AG04450 (cell line): Measurements from ENCODE around the gene PRPF4. TPM values are rescaled to one million over a fixed set of nuclear protein-coding genes. Genes with fewer than 3 reads are reported as not detected.

ENCODE experiments used
- CTCF ChIA-PET: fragments of 300-600, 350-600 bp; formaldehyde crosslinking; extraction: SDS; loops from one replicate; lab custom pipeline; 2022; ENCODE audit warnings: antibody characterized with exemption, inconsistent platforms; lab: Charles Lee
- POLR2A ChIA-PET: fragments of 350-600 bp; formaldehyde crosslinking; extraction: SDS; loops from one replicate; lab custom pipeline; 2021; ENCODE audit warnings: antibody characterized with exemption, inconsistent platforms; lab: Yijun Ruan, JAX
- DNase-seq: peaks from one replicate; pipeline ENCODE4 v3.0.0-alpha.2; 2011; ENCODE audit warnings: low read depth, low spot score
- H3K27ac ChIP-seq: one replicate; pipeline ENCODE4 v1.5.1; 2012; ENCODE audit warnings: low read depth, low read length, control low read depth
- H3K27me3 ChIP-seq: one replicate; pipeline ENCODE4 v1.6.0; 2012; ENCODE audit warnings: low read length; ENCODE audit not compliant: control insufficient read depth, insufficient read depth
- H3K4me3 ChIP-seq: 2 replicates; pipeline ENCODE4 v1.5.1; 2011; ENCODE audit warnings: mild to moderate bottlenecking, low read depth, low read length, control low read depth
- H3K9me3 ChIP-seq: 2 replicates; pipeline ENCODE4 v1.5.1; 2012; ENCODE audit warnings: low read length; ENCODE audit not compliant: control insufficient read depth, insufficient read depth
- polyA plus RNA-seq: library from polyadenylated mRNA; depleted of rRNA; stranded (reverse); fragments of >200 nt; gene quantifications from 2 replicates; pipeline ENCODE4 v1.2.3, GENCODE V29; 2011
- TF ChIP-seq, protein P1 (sequence below): IDR thresholded peaks from 2 replicates; pipeline ENCODE4 v1.5.1; 2011; ENCODE audit warnings: low read depth, low read length, control low read depth, inconsistent platforms

Gene PRPF4
- polyA plus RNA-seq, 1 experiment: 20.9 TPM

DNA sequence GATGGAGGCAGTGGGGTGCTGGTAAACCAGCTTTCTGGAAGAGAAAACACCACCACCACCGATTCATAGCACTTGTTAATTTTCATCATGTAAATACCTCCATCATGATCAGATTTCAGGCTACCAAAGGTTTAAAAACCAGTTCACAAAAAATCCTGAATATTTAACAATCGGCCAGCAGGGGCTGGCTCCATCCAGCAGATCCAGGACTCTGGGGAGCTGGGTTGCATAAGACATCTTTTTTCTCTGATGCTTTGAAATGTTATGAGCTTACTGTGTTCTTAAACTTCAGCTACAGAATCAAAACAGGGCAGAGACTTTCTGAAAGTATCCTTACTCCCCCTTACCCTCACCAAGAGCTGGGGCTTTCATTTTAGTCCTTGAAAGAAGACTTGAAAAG, 42.3 kb downstream of the PRPF4 start:
- TF ChIP-seq, protein P1, sequence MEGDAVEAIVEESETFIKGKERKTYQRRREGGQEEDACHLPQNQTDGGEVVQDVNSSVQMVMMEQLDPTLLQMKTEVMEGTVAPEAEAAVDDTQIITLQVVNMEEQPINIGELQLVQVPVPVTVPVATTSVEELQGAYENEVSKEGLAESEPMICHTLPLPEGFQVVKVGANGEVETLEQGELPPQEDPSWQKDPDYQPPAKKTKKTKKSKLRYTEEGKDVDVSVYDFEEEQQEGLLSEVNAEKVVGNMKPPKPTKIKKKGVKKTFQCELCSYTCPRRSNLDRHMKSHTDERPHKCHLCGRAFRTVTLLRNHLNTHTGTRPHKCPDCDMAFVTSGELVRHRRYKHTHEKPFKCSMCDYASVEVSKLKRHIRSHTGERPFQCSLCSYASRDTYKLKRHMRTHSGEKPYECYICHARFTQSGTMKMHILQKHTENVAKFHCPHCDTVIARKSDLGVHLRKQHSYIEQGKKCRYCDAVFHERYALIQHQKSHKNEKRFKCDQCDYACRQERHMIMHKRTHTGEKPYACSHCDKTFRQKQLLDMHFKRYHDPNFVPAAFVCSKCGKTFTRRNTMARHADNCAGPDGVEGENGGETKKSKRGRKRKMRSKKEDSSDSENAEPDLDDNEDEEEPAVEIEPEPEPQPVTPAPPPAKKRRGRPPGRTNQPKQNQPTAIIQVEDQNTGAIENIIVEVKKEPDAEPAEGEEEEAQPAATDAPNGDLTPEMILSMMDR: peak; percentile 44
- H3K9me3 ChIP-seq: no peaks in the 10 kb centered on the region
- no peak for DNase-seq
- H3K27ac ChIP-seq: no peak overlapping the region
- H3K4me3 ChIP-seq: no peak overlapping the region
- CTCF ChIA-PET: interaction anchor here (0.6 to 2.0 kb wide), 4 partner anchors 9 to 388 kb away, joined by 3 to 8 read pairs (median 5); partner anchors contain the start of gene ALAD
- POLR2A ChIA-PET: interaction anchor here (0.6 kb wide), 2 partner anchors 41 to 92 kb away, joined by 3 read pairs; partner anchors contain the start of genes C9orf43 and POLE3
- H3K27me3 ChIP-seq: peaks cover 9% of the 10 kb centered on the region

DNA sequence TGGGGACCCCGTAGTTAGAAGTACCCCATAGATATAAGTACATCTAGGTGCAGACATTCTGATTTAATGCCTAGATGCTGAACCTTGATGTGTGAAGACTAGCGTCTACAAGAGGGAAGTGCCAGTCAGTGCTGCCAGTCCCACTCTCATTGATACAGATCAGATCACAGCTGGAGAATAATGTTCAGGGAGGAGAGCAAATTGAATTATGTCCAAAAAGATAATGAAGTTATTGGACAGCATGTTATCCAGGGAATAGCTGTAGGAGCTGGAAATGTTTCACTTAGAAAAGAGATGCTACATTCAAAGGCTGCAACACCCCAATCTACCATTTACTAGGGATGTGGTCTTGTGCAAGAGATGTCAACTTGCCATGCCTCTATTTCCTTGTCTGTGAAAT, 43.6 kb downstream of the PRPF4 start:
- Histone ChIP-seq H3K9me3 (no peaks in the 10 kb centered on the region), H3K27me3 (peaks cover 12% of the 10 kb centered on the region), H3K4me3 (no peak overlapping the region), H3K27ac (no peak overlapping the region)
- CTCF ChIA-PET: interaction anchor here (1.7 to 2.0 kb wide), 2 partner anchors 11 to 336 kb away, joined by 5 to 8 read pairs; no protein-coding TSS in a partner anchor
- POLR2A ChIA-PET: no interaction called here
- no peak for DNase-seq
- TF ChIP-seq, protein P1: no peak

DNA sequence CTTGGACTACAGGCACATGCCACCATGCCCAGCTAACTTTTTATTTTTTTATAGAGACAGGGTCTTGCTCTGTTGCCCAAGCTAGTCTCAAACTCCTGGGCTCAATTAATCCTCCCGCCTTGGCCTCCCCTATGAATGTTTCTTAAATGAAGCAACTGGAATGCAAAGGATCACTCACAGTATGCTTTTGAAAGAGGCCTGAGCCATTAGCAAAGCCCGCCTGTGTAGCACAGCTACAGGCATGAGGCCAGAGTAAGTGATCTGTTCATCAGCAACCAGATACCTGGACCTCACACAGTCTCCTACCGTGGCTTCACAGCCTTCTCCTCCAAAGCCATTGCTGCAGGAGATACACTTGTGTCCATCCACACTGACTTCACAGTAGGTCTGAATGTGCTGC, 44.6 kb downstream of the PRPF4 start:
- H3K27ac ChIP-seq: no peak overlapping the region
- TF ChIP-seq, protein P1: no peak
- DNase-seq: no peak
- ChIA-PET CTCF (no interaction called here), POLR2A (no interaction called here)
- H3K4me3 ChIP-seq: no peak overlapping the region
- peaks cover 12% of the 10 kb centered on the region for H3K27me3 ChIP-seq
- no peaks in the 10 kb centered on the region for H3K9me3 ChIP-seq

DNA sequence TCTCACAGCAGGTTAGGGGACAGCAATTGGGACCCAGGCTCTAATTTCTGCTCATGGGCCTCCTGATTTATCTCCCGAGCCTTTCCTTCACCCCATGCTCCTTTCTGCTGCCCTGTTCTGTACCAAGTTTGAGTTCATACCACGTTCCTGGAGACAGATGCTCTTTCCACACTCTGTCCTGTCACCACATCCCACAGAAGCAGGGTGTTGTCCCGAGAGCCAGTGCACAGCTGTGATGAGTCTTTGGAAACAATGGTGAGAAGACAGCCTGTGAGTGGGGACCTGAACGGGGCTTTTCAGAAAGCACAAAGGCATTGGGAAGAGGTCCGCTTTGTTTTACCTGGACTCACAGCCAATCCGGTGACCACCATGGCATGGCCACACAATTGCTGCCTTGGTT, 47.2 kb downstream of the PRPF4 start:
- ChIA-PET POLR2A (no interaction called here), CTCF (no interaction called here)
- Histone ChIP-seq H3K27ac (no peak overlapping the region), H3K27me3 (peaks cover 10% of the 10 kb centered on the region), H3K4me3 (no peak overlapping the region), H3K9me3 (no peaks in the 10 kb centered on the region)
- DNase-seq: no peak
- TF ChIP-seq, protein P1: no peak

DNA sequence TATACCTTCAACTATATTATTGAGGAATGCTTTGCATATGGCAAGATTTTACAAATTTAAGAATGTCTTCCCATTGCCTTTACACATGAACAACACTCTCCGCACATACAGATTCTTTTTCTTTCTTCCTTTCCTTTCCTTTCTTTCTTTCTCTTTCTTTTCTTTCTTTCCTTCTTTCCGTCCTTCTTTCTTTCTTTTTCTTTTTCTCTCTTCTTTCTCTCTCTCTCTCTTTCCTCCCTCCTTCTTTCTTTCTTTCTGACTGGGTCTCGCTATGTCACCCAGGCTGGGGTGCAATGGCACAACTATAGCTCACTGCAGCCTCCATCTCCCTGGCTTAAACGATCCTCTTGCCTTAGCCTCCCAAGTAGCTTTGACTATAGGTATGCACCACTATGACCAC, 50.8 kb downstream of the PRPF4 start:
- Histone ChIP-seq H3K27ac (no peak overlapping the region), H3K9me3 (no peaks in the 10 kb centered on the region), H3K4me3 (no peak overlapping the region), H3K27me3 (peaks cover 9% of the 10 kb centered on the region)
- TF ChIP-seq, protein P1: no peak
- POLR2A ChIA-PET: interaction anchor here (0.7 kb wide), 1 partner anchor 175 kb away, joined by 7 read pairs; no protein-coding TSS in a partner anchor
- CTCF ChIA-PET: interaction anchor here (0.9 to 1.2 kb wide), 2 partner anchors 10 to 16 kb away, joined by 4 read pairs; no protein-coding TSS in a partner anchor
- DNase-seq: no peak
